Hematopoietic multipotent progenitor cell treated with erythropoietin and hydrocortisone succinate and interleukin-3 and kit ligand, for 8 days (in vitro differentiated cells): ENCODE data around the gene DNAJB4.
"Not testable (repeated sequence)": the region's sequence is repeated elsewhere in the genome, so short reads cannot be mapped to it uniquely, and the experiment has no call there.

Experiments used
- DNase-seq: peaks from one replicate; pipeline ENCODE4 v3.0.0-alpha.2; 2015

DNAJB4 gene

DNA sequence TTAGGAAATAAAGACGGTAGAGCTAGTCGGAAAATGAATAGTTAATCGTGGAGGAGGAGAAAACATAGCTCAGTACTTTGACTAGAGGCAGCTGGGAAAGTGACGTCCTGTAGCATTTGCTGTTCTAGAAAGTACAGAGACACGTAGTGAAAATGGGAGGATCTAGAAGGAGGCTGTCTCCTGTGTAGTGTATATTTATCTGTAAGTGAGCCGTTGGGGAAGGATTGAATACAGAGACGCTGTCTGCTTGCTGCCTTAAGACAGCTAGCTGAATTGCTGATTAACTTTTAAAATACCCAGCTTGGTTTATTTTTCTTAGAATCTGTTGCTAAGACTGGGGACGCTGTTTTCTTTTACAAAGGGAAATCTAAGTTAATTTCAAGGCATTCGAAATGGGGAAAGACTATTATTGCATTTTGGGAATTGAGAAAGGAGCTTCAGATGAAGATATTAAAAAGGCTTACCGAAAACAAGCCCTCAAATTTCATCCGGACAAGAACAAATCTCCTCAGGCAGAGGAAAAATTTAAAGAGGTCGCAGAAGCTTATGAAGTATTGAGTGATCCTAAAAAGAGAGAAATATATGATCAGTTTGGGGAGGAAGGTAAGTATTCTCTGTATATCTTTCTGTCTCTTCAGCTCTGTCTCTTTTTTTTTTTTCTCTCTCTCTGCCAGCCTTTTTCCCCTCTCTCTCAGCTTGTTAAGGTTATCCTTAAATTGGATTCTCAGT lies at the start of gene DNAJB4:
DNAJB4 (plus strand) TSS at position 221 of the 729 bp plus-strand sequence; CDS start at position 393, 172 bp downstream.
- peak; percentile 99 for DNase-seq

DNA sequence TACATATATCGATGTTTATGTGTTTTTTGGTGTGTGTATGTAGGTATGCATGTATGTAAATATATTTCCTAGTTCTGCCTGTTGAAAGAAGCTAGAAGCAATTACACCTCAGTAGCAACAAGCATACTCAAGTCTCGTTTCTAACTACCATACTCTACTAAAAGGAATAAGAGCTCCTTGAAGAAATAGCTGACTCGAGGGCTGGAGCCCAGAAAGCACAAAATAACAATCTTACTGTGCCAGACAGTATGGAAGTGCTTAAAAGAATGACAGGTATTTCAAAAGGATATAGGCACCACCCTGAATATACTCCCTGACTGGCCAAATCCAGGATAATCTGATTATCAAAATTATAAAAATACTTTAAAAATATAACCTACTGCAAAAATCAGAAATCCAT lies 49.0 kb upstream of the DNAJB4 start:
- DNase-seq = no peak

- DNase-seq = no peak
Measured at GRCh38 chr1:77956464-77956863, 48.3 kb upstream of the DNAJB4 start.

DNA sequence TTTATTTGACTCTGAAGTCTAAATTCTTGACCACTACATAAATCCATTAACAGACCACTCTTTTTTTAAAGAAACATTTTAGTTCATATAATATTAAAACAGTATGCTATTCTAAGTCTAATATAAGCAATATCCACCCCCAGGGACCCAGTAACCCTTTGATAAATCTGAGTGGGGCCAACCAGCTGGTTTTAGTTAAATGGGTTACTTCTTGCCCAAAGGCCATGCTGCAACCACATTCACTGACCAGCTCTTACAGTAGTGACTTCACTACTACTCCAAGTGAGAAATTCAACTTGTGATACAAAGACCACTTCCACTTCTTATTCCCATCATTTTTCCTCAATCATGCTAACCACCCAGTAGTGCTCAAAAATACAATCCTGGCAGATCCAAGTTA lies 46.3 kb upstream of the DNAJB4 start:
- no peak for DNase-seq

- DNase-seq = no peak
Measured at GRCh38 chr1:77958850-77959249, 45.9 kb upstream of the DNAJB4 start.

DNA sequence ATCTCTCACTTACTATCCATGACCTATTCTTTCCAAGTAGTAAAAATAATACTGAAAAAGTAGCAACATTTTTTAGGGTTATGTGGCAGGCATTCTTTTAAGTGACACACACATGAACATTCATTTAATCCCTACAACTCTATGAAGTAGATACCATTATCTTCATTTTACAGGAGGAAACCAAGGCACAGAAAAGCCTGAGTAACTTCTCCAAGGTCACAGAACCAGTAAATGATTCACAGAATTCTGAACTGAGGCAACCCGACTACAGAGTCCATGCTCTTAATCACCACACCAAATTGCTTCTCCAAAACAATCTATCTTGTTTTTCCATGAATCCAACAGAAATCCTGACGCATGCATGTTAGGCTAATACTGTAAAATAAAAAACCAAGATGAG lies 43.3 kb upstream of the DNAJB4 start:
- DNase-seq = no peak

DNA sequence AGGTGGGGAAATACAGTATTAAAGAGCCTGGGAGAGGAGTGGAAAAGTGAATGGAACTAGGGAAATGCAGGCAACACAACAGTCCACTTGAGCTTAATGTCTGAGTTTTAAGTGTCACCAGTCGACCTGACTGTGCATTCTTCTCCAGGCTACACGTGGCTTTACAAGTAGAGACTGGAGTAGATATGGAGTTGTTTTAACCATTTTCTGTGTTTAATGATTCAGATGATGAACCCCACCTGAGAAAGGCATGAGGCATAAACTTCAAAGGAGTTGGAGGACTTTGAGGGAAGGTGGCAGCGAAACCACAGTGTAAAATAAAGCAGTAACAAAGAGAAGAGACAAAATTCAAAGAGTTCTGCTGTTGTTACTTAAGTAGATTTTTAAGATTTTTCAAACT lies 38.4 kb upstream of the DNAJB4 start:
- no peak for DNase-seq

GRCh38 chr1:77970192-77970591 lies 34.5 kb upstream of the DNAJB4 start:
- DNase-seq = no peak

DNA sequence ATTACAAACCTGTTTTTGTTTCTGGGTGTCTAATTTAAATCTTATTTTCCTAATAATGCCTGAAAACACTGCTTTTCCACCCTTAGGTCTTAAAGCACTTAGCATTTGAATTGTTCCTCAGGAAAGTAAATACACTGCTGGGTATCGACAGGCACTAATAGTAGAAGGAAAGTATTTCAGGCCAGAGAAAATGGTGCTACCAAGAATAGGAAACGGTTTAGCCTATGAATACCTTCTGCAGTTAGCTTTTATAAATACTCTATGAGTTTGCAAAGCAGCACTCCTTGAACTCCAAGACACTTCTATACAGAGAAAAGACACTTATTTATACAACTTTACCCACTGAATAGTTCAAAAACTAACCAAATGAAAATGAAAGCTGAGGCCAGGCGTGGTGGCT lies 32.7 kb upstream of the DNAJB4 start:
- DNase-seq = no peak

- no peak for DNase-seq
Measured at GRCh38 chr1:77975386-77975785, 29.4 kb upstream of the DNAJB4 start.

DNA sequence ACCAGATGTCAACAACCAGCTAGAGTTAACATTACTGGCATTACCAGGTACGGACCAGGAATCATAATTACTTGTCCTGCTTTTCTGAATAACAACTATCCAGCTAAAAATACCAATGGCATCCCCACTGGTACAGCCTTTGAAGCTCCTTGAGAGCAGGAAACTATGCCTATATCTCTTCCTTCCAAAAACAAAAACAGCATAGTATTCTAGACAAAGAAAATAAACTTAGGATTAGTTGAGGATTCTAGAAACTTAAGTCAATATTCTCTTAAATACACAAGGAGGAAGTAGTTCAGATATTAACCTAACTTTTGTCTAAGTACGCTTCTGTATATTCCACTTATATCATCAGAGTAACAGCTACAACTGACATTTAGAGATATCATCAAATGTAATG lies 28.8 kb upstream of the DNAJB4 start:
- DNase-seq = no peak

- DNase-seq = no peak
Measured at GRCh38 chr1:77976433-77977076, 28.2 kb upstream of the DNAJB4 start.

DNA sequence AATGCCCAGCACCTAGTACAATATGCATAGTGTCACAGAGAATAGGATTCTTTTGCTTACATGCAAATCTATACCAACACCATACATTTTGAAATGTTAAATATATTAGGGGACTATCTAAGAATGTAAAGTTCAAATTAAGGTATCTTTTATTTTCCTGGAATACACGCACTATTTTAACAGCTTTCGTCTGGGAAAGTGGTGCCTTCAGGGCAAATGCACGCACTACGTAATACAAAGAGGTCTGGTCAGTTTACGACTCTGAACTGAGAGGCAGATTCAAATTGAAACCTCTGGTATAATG lies 26.8 kb upstream of the DNAJB4 start:
- DNase-seq = no peak

GRCh38 chr1:77978293-77978968 lies 26.3 kb upstream of the DNAJB4 start:
- DNase-seq = peak; percentile 94

DNA sequence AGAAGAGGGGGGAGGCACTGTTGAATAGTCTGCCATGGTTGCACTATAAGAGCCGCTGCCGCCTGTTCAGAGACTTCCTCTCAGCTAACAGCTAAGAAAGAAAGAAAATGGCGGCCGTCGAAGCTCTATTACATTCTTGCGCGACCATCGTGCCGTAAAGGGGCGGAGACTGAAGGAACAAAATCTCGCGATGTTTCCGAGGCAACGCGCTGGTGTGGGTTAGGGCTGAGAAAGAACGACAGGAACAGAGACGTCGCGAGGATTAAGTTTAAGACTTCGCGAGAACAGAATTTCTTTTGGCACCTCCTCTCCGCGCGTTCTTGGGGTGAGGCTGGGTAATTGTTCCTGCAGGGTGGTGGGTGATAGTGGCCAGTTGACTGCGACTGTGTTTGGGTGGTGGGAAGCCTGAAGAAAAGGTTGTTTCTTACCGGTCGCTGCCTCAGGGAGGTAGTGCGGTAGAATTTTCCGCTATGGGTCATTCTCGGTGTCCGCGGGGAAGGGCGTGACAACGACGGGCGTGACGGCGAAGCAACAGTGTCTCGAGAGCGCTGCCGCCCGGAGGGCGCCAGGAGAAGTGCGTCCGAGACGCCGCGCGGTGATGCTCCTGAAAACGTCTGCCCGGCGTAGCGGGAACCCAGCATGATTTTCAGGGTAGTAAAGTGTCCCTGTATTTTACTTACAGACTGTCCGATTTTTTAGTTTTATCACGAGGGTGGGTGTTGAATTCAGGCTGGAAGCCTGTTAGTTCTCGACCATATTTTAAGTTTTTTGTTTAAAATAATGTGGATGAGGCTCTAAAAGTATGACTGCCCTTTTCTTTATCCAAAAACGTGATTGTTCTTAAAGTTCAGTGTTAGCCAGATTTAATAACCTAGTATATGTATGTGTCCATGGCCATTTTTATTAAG lies 25.5 kb upstream of the DNAJB4 start, which contains the start of gene FUBP1:
FUBP1 (minus strand) TSS at position 104 of the 908 bp plus-strand sequence; CDS start at position 36, 68 bp downstream.
- peak; percentile 99 for DNase-seq

- DNase-seq = not testable (repeated sequence)
Measured at GRCh38 chr1:77983352-77983996, 21.3 kb upstream of the DNAJB4 start.

DNA sequence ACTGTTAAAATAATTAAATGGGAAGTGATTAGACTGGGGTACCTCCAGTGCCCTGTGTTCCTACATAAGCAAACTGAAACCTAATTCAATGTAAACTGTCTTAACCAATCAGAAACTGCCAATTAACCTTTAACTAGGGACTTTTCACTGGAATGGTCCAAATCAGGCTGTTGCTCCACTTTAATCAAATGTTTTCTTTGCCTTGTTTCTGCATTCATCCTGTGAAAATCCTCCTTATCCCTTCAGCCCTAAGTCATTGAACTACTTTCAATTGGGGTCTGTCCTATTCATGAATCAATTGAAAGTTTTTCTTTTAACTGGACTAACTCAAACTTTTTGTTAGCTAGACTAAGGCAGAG lies 20.8 kb upstream of the DNAJB4 start:
- DNase-seq = no peak

DNA sequence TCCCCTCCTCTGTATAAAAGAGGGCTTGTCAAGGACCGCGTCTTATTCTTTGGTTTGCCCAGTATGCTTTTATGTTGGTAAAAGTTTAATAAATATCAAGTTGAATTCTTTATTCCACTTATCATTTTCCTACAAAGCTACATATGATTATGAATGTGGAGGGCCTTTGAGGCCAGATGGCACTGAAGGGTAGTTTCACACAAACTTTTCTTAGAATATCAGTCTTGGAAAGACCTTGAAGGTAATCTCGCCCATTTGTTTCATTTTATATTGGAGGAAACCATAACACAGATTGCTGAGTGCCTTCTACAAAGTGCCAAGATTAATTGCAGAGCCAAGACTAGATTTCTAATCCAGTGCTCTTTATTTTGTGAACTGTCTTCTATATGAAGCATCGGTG lies 20.1 kb upstream of the DNAJB4 start:
- DNase-seq = no peak

- DNase-seq = no peak
Measured at GRCh38 chr1:77986810-77987209, 17.9 kb upstream of the DNAJB4 start.

- no peak for DNase-seq
Measured at GRCh38 chr1:77987919-77988318, 16.8 kb upstream of the DNAJB4 start.

DNA sequence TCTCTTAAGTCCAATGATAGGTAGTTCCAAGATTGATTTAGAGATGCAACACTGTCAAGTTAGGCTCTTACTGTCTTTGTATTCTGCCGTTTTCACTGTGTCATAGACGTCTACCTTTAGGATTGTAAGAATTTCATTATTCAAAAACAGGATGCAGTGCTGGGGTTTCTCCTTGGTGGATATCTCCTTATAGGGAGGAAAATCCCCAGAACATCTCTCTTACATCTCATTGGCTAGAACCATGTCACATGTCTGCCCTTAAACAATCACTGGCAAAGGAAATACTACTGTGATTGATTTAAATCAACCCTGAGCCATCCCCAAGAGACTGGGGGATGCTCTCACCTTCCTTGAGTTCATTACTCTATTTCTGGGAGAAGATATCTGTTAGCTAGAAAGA lies 15.0 kb upstream of the DNAJB4 start:
- no peak for DNase-seq

GRCh38 chr1:77990629-77991204 lies 14.0 kb upstream of the DNAJB4 start:
- DNase-seq = no peak
